COR-L47 (cell line): Measurements from ENCODE around the gene DHH.

Source experiments
- DNase-seq: peaks from one replicate; lab custom pipeline; 2025; lab: John Stamatoyannopoulos, UW

DHH gene

GRCh38 chr12:49050507-49051372 is 43.9 kb downstream of the DHH start:
- DNase-seq = no peak

DNA sequence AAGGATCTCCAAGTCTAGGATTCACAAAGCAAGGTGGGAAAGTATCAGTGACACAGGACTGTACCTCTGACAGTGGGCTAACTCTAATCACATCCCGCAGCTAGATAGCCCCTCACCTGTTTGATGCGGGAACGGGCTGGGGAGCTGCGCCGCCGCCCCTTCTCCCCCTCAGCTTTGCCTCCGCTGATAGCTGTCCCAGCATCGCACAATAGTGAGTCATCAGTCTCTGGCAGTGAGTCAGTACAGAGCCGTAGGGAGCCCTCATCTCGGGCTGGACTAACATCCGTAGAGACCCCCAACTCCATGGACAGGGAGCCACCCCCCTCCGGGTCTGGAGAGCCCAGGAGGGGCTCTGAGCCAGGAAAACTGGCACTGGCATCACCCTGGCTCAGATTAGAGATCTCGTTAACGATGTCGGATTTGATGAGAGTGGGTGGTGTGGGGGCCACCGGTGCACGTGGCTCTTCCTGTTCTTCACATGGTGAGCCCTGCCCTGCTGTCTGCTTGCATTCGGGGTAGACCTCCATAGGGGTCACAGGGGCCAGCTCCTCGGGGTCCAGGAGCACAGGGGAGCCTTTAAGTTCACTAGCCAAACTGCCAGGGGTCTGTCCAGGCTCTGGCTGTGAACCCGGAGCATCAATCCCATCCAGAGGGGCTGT is 44.9 kb downstream of the DHH start:
- no peak for DNase-seq

DNA sequence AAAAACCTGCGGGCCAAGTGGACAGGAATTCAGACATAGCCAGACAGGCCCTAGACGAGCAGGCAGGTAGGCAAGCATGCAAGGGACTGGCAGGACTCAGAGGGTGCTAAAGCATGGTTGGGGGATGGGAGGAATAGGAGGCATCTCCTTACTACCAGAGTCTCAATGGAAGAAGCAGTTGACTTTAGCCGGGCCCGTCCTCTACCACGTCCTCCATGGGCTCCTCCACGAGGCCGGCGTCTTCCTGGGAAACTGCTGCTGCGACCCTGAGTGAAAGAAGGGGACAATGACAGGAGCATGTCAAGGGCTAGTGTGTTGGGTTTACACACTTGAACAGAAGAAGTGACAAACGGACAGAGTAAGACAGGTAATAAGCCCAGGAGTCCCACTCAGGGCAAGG is 45.6 kb downstream of the DHH start:
- DNase-seq = no peak

- no peak for DNase-seq
Measured at GRCh38 chr12:49046129-49046895, 48.3 kb downstream of the DHH start.

DNA sequence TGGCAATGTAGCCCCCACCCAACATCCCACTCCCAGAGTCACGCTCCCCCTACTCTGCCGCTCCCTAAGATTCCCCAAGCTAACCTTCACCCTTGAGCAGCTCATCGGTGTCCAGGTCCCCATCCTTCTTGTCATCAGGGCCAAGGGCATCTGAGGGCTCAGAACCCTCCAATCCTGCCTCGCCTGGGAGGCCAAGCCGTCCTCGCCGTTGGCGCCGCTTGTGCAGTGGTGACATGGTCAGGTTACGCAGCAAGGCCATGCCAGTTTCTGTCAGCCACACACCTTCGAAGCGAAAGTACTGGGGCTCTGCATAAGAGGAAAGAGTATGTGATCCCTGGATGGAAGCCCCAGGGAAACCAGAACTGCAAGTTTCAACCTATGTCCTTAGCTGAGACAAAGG is 49.9 kb downstream of the DHH start:
- DNase-seq = no peak

DNA sequence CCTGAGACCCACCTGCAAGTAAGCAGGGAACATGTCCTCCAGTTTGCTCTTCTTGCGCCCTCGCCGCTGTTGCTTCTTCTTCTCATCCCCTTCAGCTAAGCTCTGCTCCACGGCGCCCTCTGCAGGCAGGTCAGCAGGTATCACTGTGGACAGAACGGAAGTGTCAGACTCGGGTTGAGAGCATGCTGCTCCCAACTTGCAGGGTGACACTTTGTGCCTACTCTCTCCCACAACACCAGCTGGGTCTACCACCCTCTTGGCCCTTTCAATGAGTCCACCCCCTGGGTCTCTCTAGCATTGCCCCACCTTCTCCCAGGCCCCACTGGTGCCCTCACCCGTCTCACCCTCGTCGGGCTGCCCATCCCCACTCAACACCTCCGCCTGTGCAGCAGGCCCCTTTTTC is 50.7 kb downstream of the DHH start:
- peak; percentile 17 for DNase-seq

GRCh38 chr12:49043241-49043640 is 51.4 kb downstream of the DHH start:
- no peak for DNase-seq

DNA sequence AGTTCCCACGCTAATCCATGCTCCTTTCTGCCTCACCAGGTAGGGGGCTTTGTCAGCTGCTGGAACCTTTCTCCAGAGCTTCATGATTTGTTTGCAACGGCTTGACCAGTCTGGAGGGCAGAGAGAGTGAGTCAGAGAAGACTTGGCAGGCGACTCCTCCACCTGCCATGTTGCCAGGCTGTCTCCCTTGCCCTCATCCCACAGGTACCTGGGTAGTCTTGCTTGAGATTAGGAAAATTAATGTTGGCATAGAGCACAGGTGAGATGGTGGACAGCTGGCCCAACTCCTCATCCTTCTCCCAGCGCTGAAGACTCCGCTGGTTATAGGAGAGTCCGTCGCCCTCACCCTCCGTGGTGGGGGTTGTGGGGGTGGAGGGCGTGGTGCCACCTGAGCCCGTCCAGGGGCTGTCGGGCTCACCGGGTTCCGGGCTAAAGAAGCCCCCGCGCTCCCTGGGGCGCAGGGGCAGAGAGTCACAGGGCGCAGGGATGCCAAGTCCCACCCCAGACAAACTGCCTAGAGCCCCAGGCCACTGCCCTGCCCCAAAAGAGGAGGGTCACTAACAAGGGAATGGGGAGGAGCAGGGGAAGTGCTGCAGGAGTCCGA is 52.6 kb downstream of the DHH start:
- DNase-seq = no peak

DNA sequence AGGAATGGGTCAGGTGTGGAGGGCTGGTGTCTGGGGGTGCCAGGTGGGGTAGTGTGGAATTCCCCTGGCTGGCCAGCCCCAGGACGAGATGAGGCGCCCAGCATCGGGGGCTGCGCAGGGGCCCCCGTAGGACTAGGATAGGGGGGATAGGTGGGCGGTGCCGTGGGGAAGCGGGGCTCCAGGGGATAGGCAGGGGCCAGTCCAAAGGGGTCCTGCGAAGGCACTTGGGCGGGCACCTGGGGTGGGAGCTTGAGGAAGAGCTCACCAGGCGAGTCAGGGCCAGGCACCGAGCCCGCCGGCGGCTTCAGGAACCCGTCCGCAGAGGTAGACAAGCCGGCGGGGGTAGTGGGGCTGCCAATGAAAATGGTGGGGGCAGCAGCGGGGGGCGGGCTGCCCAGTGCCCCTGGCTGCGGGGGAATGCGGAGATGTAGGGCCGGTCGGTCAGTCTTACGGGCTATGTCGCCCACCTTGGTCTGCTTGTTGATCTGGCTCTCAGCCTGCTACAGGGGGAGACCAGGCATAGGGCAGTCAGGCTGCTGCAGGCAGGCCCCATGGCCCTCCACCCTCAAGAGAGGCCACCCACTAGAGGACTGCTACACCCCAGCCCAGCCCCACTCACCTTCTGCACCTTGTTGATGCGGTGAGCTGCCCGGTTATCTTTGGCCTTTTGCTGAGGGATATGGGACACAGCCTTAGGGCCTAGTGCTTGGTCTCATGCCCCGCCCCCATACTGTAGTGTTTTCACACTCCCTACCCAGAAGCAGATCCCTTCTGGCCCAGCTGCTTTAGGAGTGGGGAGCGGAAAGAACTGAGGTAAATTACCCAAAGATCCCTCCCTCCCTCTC is 53.3 kb downstream of the DHH start:
- no peak for DNase-seq

DNA sequence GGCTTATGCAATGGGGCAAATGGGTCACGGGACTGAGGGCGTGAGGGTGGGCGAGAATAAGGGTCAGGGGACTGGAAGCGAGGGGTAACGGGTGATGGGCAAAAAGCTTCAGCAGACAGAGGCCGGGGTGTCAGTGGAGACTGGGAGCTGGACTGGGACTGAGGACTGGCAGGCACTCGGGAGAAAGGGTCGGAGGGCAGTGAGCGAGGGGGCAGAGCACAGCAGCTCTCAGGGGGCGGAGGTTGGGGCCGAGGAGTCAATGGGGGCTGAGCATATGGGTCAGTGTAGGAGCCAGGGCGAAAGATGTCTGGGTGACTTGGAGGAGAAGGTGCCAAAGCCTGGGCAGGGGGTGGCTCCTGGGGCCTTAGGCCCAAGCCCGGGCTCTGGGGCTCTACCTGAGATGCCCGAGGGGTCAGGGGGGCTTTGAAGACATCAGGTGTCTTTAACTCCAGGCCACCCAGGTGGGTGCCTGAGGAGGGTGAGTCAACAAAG is 54.2 kb downstream of the DHH start:
- no peak for DNase-seq

DNA sequence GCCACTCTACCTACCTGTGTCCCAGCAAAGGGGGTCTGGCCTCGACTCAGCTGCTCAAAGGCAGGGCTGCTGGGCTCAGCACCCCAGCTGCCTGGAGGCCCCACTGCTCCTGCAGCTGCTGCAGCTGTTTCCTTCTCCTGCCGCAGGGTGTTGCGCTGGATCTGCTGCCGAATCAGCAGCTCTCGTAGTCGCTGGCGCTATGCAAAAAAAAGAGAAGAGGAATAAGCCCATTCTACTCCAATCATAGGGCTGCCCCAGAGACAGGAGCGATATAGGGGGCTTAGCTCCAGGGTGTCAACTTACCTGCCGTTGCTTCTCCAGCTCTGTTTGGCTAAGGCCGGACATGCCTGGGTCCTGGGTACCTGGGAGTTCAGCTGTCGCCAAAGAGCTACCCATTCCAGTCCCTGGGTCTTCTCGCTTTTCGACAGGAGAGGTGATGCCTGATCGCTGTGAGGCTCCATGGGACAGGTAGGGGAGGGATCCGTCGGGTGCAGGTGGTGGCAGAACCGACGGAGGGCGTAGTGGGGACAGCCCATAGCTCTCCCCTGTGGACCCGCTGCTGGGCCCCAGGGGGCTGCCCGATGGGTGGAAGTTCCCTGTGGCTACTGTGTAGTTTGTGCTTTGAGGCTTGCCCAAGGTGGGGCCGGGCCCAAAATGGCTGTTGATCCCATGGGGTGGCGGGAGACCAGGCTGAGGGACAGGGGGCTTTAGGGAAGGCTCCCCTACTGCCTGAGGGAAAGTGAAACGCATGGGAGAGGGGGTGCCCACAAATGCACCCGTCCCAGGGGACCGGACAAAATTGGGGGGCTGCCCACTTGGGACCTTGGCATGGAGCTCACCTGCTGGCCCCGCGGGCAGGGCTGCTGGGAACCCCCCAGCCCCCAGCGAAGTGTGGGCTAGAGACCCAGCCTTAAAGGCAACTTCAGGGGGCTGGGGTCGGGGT is 54.9 kb downstream of the DHH start:
- no peak for DNase-seq

DNA sequence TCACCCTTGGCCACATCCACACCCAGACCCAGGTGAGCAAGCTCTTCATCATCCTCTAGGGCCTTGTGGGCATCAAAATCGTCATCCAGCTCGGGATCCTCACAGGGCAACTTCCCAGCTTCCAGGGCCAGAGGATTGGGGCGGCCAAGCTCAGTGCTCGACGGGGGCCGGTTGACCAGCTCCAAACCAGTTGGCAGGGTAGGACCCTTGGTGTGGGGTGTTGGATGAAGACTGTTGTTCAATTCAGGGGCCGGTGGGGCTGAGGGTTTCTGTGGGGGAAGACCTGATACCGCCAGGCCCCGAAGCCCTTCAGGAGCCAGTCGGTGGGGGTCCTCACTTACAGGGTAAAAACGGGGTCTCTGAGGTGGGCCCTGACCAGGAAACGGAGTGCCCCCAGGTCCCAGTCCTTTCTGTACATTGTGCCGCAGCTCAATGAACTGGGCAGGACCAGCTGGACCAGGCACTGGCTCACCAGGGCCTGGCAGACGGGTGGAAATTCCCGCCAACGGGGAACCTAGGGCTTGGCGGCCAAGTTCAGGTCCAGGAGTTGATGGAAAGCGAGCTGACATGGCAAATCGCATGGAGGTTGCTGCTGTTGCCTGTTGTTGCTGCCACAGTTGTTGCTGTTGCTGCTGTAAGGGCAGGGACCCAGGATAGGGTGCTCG is 56.2 kb downstream of the DHH start:
- no peak for DNase-seq

- DNase-seq = no peak
Measured at GRCh38 chr12:49037947-49038237, 56.7 kb downstream of the DHH start.

GRCh38 chr12:49037111-49037946 is 57.3 kb downstream of the DHH start:
- DNase-seq = no peak
